ENCODE measurements around the gene TBCC. TPM values are rescaled to one million over a fixed set of nuclear protein-coding genes. Genes with fewer than 3 reads are reported as not detected.

TBCC gene
- total RNA-seq, 4 donors from 2014 or later = 16.2 to 32.9 (median 24.8) TPM

- H3K4me1 ChIP-seq = peaks cover 0 to 6% (median 0%) of the 10 kb centered on the region in 3 donors
- H3K27me3 ChIP-seq = no peaks in the 10 kb centered on the region
- TF ChIP-seq CTCF (IDR thresholded peaks at IDR 0.05) = no peak
- no peak for TF ChIP-seq POLR2A (IDR thresholded peaks at IDR 0.05)
- H3K9me3 ChIP-seq = no peaks in the 10 kb centered on the region
- no peak overlapping the region for H3K4me3 ChIP-seq
- no peak overlapping the region for H3K27ac ChIP-seq
- intact Hi-C loops (cut with DNase I) = no loop called here
- no peaks in the 10 kb centered on the region for H3K36me3 ChIP-seq
- WGBS, 2 donors = 0 to 86% methylated on average over 1 to 2 of the region's 2 CpGs
- DNase-seq = no peak
Measured at GRCh38 chr6:42702200-42702599, 43.7 kb downstream of the TBCC start.

- H3K4me3 ChIP-seq = no peak overlapping the region
- no peaks in the 10 kb centered on the region for H3K9me3 ChIP-seq
- WGBS, 2 donors = 78 to 84% methylated on average over 7 to 10 of the region's 13 CpGs
- DNase-seq = no peak
- TF ChIP-seq CTCF (IDR thresholded peaks at IDR 0.05) (no peak), POLR2A (IDR thresholded peaks at IDR 0.05) (no peak)
- no peak overlapping the region for H3K27ac ChIP-seq
- H3K4me1 ChIP-seq = no peaks in the 10 kb centered on the region
- no peaks in the 10 kb centered on the region for H3K27me3 ChIP-seq
- intact Hi-C loops (cut with DNase I) = no loop called here
- H3K36me3 ChIP-seq = peaks cover 0 to 21% (median 2%) of the 10 kb centered on the region in 3 donors
Measured at GRCh38 chr6:42698217-42698616, 47.7 kb downstream of the TBCC start.

GRCh38 chr6:42697268-42697655 is 48.6 kb downstream of the TBCC start:
- peaks cover 0 to 30% (median 8%) of the 10 kb centered on the region in 3 donors for H3K36me3 ChIP-seq
- no peak for TF ChIP-seq CTCF (IDR thresholded peaks at IDR 0.05)
- TF ChIP-seq POLR2A (IDR thresholded peaks at IDR 0.05) = no peak
- H3K4me3 ChIP-seq = no peak overlapping the region
- no peaks in the 10 kb centered on the region for H3K9me3 ChIP-seq
- no peak for DNase-seq
- peak overlapping the region in 2 of 4 donors; percentile 23 to 24 for H3K27ac ChIP-seq
- peaks cover 5 to 8% (median 5%) of the 10 kb centered on the region in 3 donors for H3K4me1 ChIP-seq
- WGBS, 2 donors = 70 to 95% methylated on average over 3 of the region's 5 CpGs
- intact Hi-C loops (cut with DNase I) = no loop called here
- no peaks in the 10 kb centered on the region for H3K27me3 ChIP-seq

GRCh38 chr6:42696526-42697267 is 49.2 kb downstream of the TBCC start:
- DNase-seq = no peak

More at GRCh38 chr6:42696526-42697267, 49.2 kb downstream of the TBCC start:
- intact Hi-C loops (cut with DNase I) = no loop called here
- no peak overlapping the region for H3K4me3 ChIP-seq
- WGBS, 2 donors = 65 to 74% methylated on average over 7 of the region's 7 CpGs
- no peaks in the 10 kb centered on the region for H3K9me3 ChIP-seq
- no peak for TF ChIP-seq CTCF (IDR thresholded peaks at IDR 0.05)
- TF ChIP-seq POLR2A (IDR thresholded peaks at IDR 0.05) = no peak
- peaks cover 0 to 36% (median 8%) of the 10 kb centered on the region in 3 donors for H3K36me3 ChIP-seq
- no peaks in the 10 kb centered on the region for H3K27me3 ChIP-seq
- peaks cover 7 to 14% (median 8%) of the 10 kb centered on the region in 3 donors for H3K4me1 ChIP-seq
- H3K27ac ChIP-seq = peak overlapping the region in 2 of 4 donors; percentile 23 to 24

All from esophagus squamous epithelium (tissue), 5 donors.